PC-3 (cell line): ENCODE data around the gene GBX2.

Experiments used
- EZH2 ChIP-seq: fragments of 300-600 bp; sonication (generic); IDR thresholded peaks from one replicate; pipeline ENCODE4 v1.6.1; 2017; ENCODE audit warnings: antibody characterized with exemption, mild to moderate bottlenecking, low read length; ENCODE audit not compliant: unreplicated experiment
- TF ChIP-seq, protein P1 (sequence below): fragments of 300-600 bp; sonication (generic); conservative IDR thresholded peaks from 2 replicates; pipeline ENCODE4 v1.5.1; 2017; ENCODE audit warnings: antibody characterized with exemption, low read depth, mild to moderate bottlenecking, low read length

DNA sequence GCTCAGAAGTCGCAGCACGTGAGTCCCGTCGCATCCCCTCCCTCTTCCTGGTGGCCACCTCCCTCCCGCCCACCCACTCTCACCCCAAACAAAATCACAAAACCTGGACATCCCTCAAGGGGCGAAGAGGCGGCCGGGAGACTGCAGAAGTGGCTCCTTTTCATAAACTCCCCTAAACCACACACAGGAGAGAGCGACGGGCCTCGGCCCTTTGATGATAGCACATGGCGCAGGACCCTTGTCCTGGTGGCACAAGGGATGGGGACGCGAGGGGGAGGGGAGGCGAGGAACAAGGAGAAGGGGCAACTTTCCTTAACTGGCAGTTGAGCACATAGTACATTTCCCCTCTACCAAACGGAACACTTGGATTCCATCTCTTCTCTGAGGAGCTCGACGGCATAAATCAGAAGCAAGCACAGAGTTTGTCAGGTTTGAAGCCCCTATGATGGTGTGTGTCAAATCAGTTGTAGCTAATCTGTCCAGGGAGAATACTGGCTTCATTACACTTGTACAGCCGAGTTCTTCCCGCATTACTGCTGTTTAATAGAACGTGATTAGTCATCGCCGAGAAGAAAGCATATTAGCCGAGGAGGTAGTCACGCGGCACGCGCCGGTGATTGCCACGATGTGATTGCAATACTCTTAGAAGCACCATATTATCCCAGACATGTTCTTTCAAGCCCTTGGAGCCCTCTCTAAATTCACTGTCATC, 43.8 kb downstream of the GBX2 start:
- TF ChIP-seq, protein P1, sequence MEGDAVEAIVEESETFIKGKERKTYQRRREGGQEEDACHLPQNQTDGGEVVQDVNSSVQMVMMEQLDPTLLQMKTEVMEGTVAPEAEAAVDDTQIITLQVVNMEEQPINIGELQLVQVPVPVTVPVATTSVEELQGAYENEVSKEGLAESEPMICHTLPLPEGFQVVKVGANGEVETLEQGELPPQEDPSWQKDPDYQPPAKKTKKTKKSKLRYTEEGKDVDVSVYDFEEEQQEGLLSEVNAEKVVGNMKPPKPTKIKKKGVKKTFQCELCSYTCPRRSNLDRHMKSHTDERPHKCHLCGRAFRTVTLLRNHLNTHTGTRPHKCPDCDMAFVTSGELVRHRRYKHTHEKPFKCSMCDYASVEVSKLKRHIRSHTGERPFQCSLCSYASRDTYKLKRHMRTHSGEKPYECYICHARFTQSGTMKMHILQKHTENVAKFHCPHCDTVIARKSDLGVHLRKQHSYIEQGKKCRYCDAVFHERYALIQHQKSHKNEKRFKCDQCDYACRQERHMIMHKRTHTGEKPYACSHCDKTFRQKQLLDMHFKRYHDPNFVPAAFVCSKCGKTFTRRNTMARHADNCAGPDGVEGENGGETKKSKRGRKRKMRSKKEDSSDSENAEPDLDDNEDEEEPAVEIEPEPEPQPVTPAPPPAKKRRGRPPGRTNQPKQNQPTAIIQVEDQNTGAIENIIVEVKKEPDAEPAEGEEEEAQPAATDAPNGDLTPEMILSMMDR: no peak
- no peak for TF ChIP-seq EZH2
